ENCODE measurements around the gene DCC.

The DCC gene

DNA sequence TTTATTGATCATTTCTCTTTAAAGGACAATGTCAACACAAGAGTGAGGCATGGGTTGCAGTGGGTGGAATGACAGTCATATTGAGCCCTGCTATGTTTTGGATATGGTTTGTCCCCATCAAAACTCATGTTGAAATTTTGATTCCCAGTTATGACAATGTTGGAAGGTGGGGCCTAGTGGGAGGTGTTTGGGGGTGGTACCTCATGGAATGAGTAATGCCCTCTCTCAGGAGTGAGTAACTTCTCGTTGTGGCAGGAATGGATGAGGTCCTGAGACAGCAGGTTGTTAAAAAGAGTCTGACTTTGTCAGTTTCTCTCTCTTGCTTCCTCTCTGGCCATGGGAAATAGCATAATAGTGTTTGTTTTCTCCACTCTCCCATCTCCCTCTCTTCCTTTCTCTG is 345.3 kb downstream of the DCC start:
- Mint-ChIP-seq H3K4me3 (no peak overlapping the region), H3K36me3 (ENCODE audit: low read depth) (no peaks in the 10 kb centered on the region), H3K27ac (no peak overlapping the region), H3K4me1 (no peaks in the 10 kb centered on the region), H3K27me3 (ENCODE audit: low read depth) (no peaks in the 10 kb centered on the region), H3K9me3 (no peaks in the 10 kb centered on the region)
- TF ChIP-seq CTCF (IDR thresholded peaks at IDR 0.05; ENCODE audit: unreplicated experiment in 3 of 3), result no peak

DNA sequence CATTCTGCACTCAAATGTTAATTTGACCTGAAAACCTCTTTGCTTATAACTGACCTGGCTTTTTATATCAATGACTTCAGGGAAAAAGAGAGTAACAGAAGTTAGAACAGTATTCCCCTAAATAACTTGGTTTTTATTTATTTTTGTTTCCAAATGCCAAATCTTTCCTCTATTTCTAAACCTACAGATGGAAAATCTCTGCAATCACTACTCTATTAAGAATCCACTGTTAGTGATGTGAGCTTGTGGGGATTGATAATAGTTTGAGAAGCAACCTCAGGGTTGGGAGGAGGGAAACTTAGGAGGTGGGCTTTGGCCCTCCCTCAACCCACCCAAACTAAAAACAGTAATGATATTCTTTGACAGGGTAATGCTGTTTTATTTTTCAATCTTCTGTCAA is 351.8 kb downstream of the DCC start:
- H3K9me3 Mint-ChIP-seq, result no peaks in the 10 kb centered on the region
- no peaks in the 10 kb centered on the region for H3K36me3 Mint-ChIP-seq (ENCODE audit: low read depth)
- H3K4me1 Mint-ChIP-seq, result no peaks in the 10 kb centered on the region
- H3K27me3 Mint-ChIP-seq (ENCODE audit: low read depth), result peaks cover 7% of the 10 kb centered on the region
- no peak overlapping the region for H3K27ac Mint-ChIP-seq
- TF ChIP-seq CTCF (IDR thresholded peaks at IDR 0.05; ENCODE audit: unreplicated experiment in 3 of 3), result no peak
- H3K4me3 Mint-ChIP-seq, result no peak overlapping the region

DNA sequence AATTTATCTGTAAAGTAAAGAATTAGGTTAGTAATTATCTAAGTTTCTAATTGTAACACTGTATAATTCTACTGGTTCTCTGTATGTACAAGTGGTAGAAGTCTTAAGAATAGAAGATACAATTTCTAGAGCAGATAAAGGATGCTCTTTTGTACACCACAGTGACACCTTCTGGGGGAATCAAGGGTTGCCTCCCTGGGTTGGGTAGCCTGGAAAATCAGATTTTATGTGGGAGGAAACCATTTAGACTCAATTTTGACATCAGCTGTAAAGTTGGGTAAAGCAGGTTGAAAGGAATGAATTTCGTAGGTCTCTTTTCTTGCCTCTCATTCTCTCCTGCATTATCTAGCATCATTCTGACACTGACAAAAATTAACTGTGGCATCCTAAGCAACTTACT is 354.8 kb downstream of the DCC start:
- H3K36me3 Mint-ChIP-seq (ENCODE audit: low read depth), result no peaks in the 10 kb centered on the region
- H3K4me3 Mint-ChIP-seq, result no peak overlapping the region
- H3K27ac Mint-ChIP-seq, result no peak overlapping the region
- H3K9me3 Mint-ChIP-seq, result no peaks in the 10 kb centered on the region
- peak; percentile 50 to 60 (median 52) for TF ChIP-seq CTCF (IDR thresholded peaks at IDR 0.05; ENCODE audit: unreplicated experiment in 3 of 3)
- no peaks in the 10 kb centered on the region for H3K4me1 Mint-ChIP-seq
- peaks cover 11% of the 10 kb centered on the region for H3K27me3 Mint-ChIP-seq (ENCODE audit: low read depth)

- Mint-ChIP-seq H3K27me3 (ENCODE audit: low read depth) (peaks cover 7% of the 10 kb centered on the region), H3K4me1 (peaks cover 3% of the 10 kb centered on the region), H3K27ac (no peak overlapping the region), H3K4me3 (no peak overlapping the region), H3K9me3 (peaks cover 2% of the 10 kb centered on the region), H3K36me3 (ENCODE audit: low read depth) (peaks cover 3% of the 10 kb centered on the region)
- TF ChIP-seq CTCF (IDR thresholded peaks at IDR 0.05; ENCODE audit: unreplicated experiment in 3 of 3), result no peak
Observed at GRCh38 chr18:52700116-52700515, 360.1 kb downstream of the DCC start.

GRCh38 chr18:52700816-52701215 is 360.8 kb downstream of the DCC start:
- Mint-ChIP-seq H3K27ac (no peak overlapping the region), H3K27me3 (ENCODE audit: low read depth) (peaks cover 4% of the 10 kb centered on the region), H3K4me1 (peaks cover 7% of the 10 kb centered on the region), H3K36me3 (ENCODE audit: low read depth) (peaks cover 3% of the 10 kb centered on the region), H3K9me3 (peaks cover 2% of the 10 kb centered on the region), H3K4me3 (no peak overlapping the region)
- TF ChIP-seq CTCF (IDR thresholded peaks at IDR 0.05; ENCODE audit: unreplicated experiment in 3 of 3), result no peak

DNA sequence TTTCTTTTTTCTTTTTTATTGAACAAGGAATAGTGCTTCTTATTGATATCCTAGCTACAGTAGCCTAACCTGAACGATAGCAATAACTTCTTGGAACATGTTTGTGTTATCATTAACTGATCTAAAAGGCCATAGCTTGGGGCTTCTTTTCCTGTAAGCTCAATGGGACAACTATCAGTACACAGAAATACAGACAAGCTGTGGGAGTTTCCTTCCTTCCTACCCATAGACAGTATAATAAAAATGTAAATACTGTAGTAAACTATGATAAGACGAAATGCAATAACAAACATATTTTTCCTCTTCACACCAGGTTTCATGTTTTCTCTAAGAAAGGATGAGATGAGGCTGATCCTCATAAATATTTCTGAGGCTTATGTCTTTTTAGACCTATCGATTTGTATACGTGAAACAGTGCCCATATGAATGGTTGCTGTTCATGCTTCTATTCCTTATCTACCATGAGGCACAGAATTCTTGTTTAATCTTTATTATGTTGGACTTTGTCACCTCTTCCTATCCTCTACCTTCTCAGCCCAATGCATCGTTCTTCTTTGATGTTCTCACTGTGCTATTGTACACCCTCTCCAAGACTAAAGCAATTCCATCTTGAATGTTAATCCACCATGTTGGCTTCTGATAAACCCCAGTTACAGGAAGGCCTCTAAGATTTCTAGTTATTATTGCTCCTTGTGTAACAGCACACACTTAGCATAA is 361.4 kb downstream of the DCC start:
- H3K9me3 Mint-ChIP-seq, result peaks cover 2% of the 10 kb centered on the region
- H3K27me3 Mint-ChIP-seq (ENCODE audit: low read depth), result peaks cover 4% of the 10 kb centered on the region
- no peak overlapping the region for H3K27ac Mint-ChIP-seq
- no peak overlapping the region for H3K4me3 Mint-ChIP-seq
- H3K4me1 Mint-ChIP-seq, result peaks cover 7% of the 10 kb centered on the region
- H3K36me3 Mint-ChIP-seq (ENCODE audit: low read depth), result peaks cover 3% of the 10 kb centered on the region
- no peak for TF ChIP-seq CTCF (IDR thresholded peaks at IDR 0.05; ENCODE audit: unreplicated experiment in 3 of 3)

All from nephron (organoid).